ENCODE results near the gene CHST11.
A peak's percentile ranks its signal among the peaks of the same experiment; 100 is the strongest.

The CHST11 gene

GRCh38 chr12:104588921-104589590, 132.3 kb downstream of the CHST11 start:
- DNase-seq, result no peak

GRCh38 chr12:104590022-104590421, 133.3 kb downstream of the CHST11 start:
- DNase-seq, result no peak

- no peak for DNase-seq
Measured at GRCh38 chr12:104591257-104591885, 134.6 kb downstream of the CHST11 start.

- no peak for DNase-seq
Measured at GRCh38 chr12:104593482-104593881, 136.7 kb downstream of the CHST11 start.

GRCh38 chr12:104596134-104596799, 139.5 kb downstream of the CHST11 start:
- DNase-seq, result no peak

GRCh38 chr12:104596898-104597843, 140.4 kb downstream of the CHST11 start:
- no peak for DNase-seq

GRCh38 chr12:104598342-104599271, 141.9 kb downstream of the CHST11 start:
- DNase-seq, result no peak

- DNase-seq, result no peak
Measured at GRCh38 chr12:104599272-104600035, 142.7 kb downstream of the CHST11 start.

- no peak for DNase-seq
Measured at GRCh38 chr12:104600036-104600712, 143.4 kb downstream of the CHST11 start.

GRCh38 chr12:104600790-104601739, 144.3 kb downstream of the CHST11 start:
- DNase-seq, result no peak

- no peak for DNase-seq
Measured at GRCh38 chr12:104602406-104602805, 145.7 kb downstream of the CHST11 start.

GRCh38 chr12:104602896-104603295, 146.1 kb downstream of the CHST11 start:
- DNase-seq, result no peak

GRCh38 chr12:104603545-104603973, 146.8 kb downstream of the CHST11 start:
- DNase-seq, result no peak

GRCh38 chr12:104604070-104604994, 147.6 kb downstream of the CHST11 start:
- peak; percentile 66 for DNase-seq

- DNase-seq, result no peak
Measured at GRCh38 chr12:104604995-104605675, 148.4 kb downstream of the CHST11 start.

- peak; percentile 69 for DNase-seq
Measured at GRCh38 chr12:104605685-104606084, 148.9 kb downstream of the CHST11 start.

- DNase-seq, result no peak
Measured at GRCh38 chr12:104608998-104609397, 152.2 kb downstream of the CHST11 start.
